Measurements from ENCODE around the gene MDM2. TPM values are rescaled to one million over a fixed set of nuclear protein-coding genes. Genes with fewer than 3 reads are reported as not detected.

MDM2 gene
- total RNA-seq, 3 donors from 2014 or later (not counting 1 experiment from before 2014, with no cell fraction given): 130 to 143 (median 132) TPM

DNA sequence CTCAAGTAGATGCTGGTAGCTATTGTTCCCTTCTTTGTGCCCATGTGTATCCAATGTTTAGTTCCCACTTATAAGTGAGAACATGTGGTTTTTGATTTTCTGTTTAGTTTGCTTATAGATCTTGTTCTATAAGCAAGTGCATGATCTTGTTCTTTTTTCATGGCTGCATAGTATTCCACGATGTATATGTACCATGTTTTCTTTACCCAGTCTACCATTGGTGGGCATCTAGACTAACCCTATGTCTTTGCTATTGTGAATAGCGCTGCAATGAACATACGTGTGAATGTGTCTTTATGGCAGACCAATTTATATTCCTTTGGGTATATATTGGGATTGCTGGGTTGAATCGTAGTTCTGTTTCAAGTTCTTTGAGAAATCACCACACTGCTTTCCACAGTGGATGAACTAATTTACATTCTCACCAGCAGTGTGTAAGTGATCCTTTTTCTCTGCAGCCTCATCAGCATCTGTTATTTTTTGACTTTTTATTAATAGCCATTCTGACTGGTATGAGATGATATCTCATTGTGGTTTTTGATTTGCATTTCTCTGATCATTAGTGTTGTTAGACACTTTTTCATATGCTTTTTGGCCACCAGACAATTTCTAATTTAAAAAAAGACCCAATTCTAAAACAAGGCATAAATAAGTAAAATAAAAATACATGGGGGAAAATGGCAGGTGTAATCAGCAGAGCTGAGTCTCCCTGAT is 74.4 kb downstream of the MDM2 start:
- ATAC-seq (no peak), DNase-seq (no peak)
- intact Hi-C loops (cut with micrococcal nuclease): no loop called here
- H3K9me3 ChIP-seq (ENCODE audit: control insufficient read depth, insufficient read depth, low read length): no peaks in the 10 kb centered on the region
- Mint-ChIP-seq H3K4me1 (no peaks in the 10 kb centered on the region), H3K9me3 (no peaks in the 10 kb centered on the region), H3K4me3 (no peak overlapping the region), H3K27ac (no peak overlapping the region), H3K36me3 (no peaks in the 10 kb centered on the region), H3K27me3 (ENCODE audit: low read depth in 2 of 2) (peaks cover 5 to 21% of the 10 kb centered on the region in 2 donors)
- H3K36me3 ChIP-seq (ENCODE audit: control insufficient read depth, insufficient read depth, low read length): no peaks in the 10 kb centered on the region
- H3K4me1 ChIP-seq (ENCODE audit: control insufficient read depth, insufficient read depth, low read length): no peaks in the 10 kb centered on the region
- TF ChIP-seq, protein P1, sequence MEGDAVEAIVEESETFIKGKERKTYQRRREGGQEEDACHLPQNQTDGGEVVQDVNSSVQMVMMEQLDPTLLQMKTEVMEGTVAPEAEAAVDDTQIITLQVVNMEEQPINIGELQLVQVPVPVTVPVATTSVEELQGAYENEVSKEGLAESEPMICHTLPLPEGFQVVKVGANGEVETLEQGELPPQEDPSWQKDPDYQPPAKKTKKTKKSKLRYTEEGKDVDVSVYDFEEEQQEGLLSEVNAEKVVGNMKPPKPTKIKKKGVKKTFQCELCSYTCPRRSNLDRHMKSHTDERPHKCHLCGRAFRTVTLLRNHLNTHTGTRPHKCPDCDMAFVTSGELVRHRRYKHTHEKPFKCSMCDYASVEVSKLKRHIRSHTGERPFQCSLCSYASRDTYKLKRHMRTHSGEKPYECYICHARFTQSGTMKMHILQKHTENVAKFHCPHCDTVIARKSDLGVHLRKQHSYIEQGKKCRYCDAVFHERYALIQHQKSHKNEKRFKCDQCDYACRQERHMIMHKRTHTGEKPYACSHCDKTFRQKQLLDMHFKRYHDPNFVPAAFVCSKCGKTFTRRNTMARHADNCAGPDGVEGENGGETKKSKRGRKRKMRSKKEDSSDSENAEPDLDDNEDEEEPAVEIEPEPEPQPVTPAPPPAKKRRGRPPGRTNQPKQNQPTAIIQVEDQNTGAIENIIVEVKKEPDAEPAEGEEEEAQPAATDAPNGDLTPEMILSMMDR (IDR thresholded peaks at IDR 0.05): no peak
- H3K27ac ChIP-seq (ENCODE audit: low read length): no peak overlapping the region
- no peak overlapping the region for H3K4me3 ChIP-seq (ENCODE audit: low read length)
- 94% methylated on average over 3 of the region's 4 CpGs for WGBS (ENCODE audit: insufficient coverage)
- H3K27me3 ChIP-seq (ENCODE audit: control insufficient read depth, insufficient read depth, low read length): no peaks in the 10 kb centered on the region

DNA sequence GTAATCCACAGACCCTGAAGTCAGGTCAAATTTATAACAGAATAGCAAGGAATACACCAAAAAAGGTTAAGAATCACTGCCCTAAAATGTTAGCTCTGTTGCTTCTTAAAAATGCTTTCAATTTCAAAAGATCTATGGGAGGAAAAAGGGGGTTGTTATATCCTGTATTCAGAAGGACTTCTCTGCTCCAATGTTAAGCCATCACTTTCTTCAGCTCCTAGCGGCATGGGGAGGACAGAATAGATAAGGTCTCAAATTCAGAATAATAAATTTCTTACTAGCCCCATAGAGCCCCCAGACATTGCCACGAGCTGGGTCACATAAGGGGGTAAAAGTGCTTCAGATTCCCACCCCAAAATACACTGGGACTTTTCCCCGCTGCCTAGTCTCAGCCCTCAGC is 75.2 kb downstream of the MDM2 start:
- TF ChIP-seq, protein P1 (IDR thresholded peaks at IDR 0.05): no peak
- DNase-seq (no peak), ATAC-seq (no peak)
- H3K4me1 ChIP-seq (ENCODE audit: control insufficient read depth, insufficient read depth, low read length): no peaks in the 10 kb centered on the region
- H3K27ac ChIP-seq (ENCODE audit: low read length): no peak overlapping the region
- H3K27me3 ChIP-seq (ENCODE audit: control insufficient read depth, insufficient read depth, low read length): no peaks in the 10 kb centered on the region
- no peaks in the 10 kb centered on the region for H3K9me3 ChIP-seq (ENCODE audit: control insufficient read depth, insufficient read depth, low read length)
- H3K36me3 Mint-ChIP-seq: no peaks in the 10 kb centered on the region
- H3K9me3 Mint-ChIP-seq: no peaks in the 10 kb centered on the region
- intact Hi-C loops (cut with micrococcal nuclease): no loop called here
- no peak overlapping the region for H3K4me3 Mint-ChIP-seq
- no peak overlapping the region for H3K27ac Mint-ChIP-seq
- H3K27me3 Mint-ChIP-seq (ENCODE audit: low read depth in 2 of 2): peaks cover 5 to 14% of the 10 kb centered on the region in 2 donors
- 77% methylated on average over 2 of the region's 3 CpGs for WGBS (ENCODE audit: insufficient coverage)
- no peak overlapping the region for H3K4me3 ChIP-seq (ENCODE audit: low read length)
- H3K36me3 ChIP-seq (ENCODE audit: control insufficient read depth, insufficient read depth, low read length): no peaks in the 10 kb centered on the region
- H3K4me1 Mint-ChIP-seq: no peaks in the 10 kb centered on the region

DNA sequence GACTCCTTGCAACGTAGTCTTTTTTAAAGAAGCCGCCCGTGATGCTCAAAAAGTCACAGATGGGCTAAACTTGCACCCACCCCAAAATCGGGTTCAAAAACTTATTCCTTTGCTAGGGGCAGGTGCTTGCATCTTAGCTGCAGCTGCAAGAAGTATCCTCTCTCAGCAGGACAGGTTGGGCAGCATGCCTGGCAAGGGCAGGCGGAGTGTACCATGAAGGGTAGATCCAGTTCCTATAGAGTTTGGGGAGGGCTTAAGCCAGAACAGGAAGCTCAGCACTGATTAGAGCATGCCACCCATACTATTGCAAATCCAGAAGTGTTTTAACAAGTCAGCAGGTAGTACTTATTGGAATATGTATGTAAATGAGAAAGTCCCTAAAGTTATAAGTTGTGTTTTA is 76.3 kb downstream of the MDM2 start:
- no peak for ATAC-seq
- H3K27me3 Mint-ChIP-seq (ENCODE audit: low read depth in 2 of 2): peaks cover 5 to 7% of the 10 kb centered on the region in 2 donors
- no peak for DNase-seq
- intact Hi-C loops (cut with micrococcal nuclease): no loop called here
- H3K4me1 Mint-ChIP-seq: no peaks in the 10 kb centered on the region
- H3K9me3 ChIP-seq (ENCODE audit: control insufficient read depth, insufficient read depth, low read length): no peaks in the 10 kb centered on the region
- no peaks in the 10 kb centered on the region for H3K27me3 ChIP-seq (ENCODE audit: control insufficient read depth, insufficient read depth, low read length)
- H3K36me3 ChIP-seq (ENCODE audit: control insufficient read depth, insufficient read depth, low read length): no peaks in the 10 kb centered on the region
- no peaks in the 10 kb centered on the region for H3K36me3 Mint-ChIP-seq
- H3K27ac Mint-ChIP-seq: no peak overlapping the region
- H3K27ac ChIP-seq (ENCODE audit: low read length): no peak overlapping the region
- H3K4me3 Mint-ChIP-seq: no peak overlapping the region
- 96% methylated on average over 5 of the region's 5 CpGs for WGBS (ENCODE audit: insufficient coverage)
- no peak overlapping the region for H3K4me3 ChIP-seq (ENCODE audit: low read length)
- H3K9me3 Mint-ChIP-seq: no peaks in the 10 kb centered on the region
- TF ChIP-seq, protein P1 (IDR thresholded peaks at IDR 0.05): no peak
- H3K4me1 ChIP-seq (ENCODE audit: control insufficient read depth, insufficient read depth, low read length): no peaks in the 10 kb centered on the region

DNA sequence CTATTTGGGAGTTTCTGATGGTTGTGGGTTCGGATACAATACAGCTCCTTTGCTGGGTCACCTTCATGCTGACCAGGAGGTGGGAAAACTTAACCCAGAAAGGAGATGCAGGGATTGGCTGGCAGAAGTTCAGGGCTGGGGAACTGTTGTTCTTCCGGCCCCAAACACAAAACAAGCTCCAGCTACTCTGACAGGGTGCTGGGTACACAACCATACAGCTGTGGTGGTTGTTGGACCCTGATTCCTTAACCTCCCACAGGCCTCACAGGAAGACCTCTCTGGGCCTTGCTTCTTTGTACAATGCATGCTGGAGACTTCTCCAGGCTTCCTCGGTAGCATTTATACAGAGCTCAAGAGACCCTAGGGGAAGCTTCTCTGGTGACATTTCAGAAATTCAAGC is 77.4 kb downstream of the MDM2 start:
- no peaks in the 10 kb centered on the region for H3K4me1 Mint-ChIP-seq
- no peaks in the 10 kb centered on the region for H3K9me3 ChIP-seq (ENCODE audit: control insufficient read depth, insufficient read depth, low read length)
- H3K4me3 Mint-ChIP-seq: no peak overlapping the region
- TF ChIP-seq, protein P1 (IDR thresholded peaks at IDR 0.05): no peak
- ATAC-seq (no peak), DNase-seq (no peak)
- no peak overlapping the region for H3K27ac Mint-ChIP-seq
- H3K27ac ChIP-seq (ENCODE audit: low read length): no peak overlapping the region
- H3K36me3 Mint-ChIP-seq: no peaks in the 10 kb centered on the region
- no peak overlapping the region for H3K4me3 ChIP-seq (ENCODE audit: low read length)
- no peaks in the 10 kb centered on the region for H3K27me3 ChIP-seq (ENCODE audit: control insufficient read depth, insufficient read depth, low read length)
- H3K4me1 ChIP-seq (ENCODE audit: control insufficient read depth, insufficient read depth, low read length): peaks cover 3% of the 10 kb centered on the region
- H3K9me3 Mint-ChIP-seq: no peaks in the 10 kb centered on the region
- WGBS (ENCODE audit: insufficient coverage): 89% methylated on average over 3 of the region's 3 CpGs
- peaks cover 5 to 7% of the 10 kb centered on the region in 2 donors for H3K27me3 Mint-ChIP-seq (ENCODE audit: low read depth in 2 of 2)
- no peaks in the 10 kb centered on the region for H3K36me3 ChIP-seq (ENCODE audit: control insufficient read depth, insufficient read depth, low read length)
- intact Hi-C loops (cut with micrococcal nuclease): no loop called here
